WTC11 (cell line): ENCODE results near the gene ZNF423. TPM values are rescaled to one million over a fixed set of nuclear protein-coding genes. Genes with fewer than 3 reads are reported as not detected.

Experiments used
- ATAC-seq: fragments of 200-7000 bp; cut with Tn5 transposase; 2 replicates; pipeline ENCODE4 v1.10.0; 2021; ENCODE audit warnings: mild to moderate bottlenecking, moderate library complexity
- CTCF ChIA-PET: fragments of 300-600 bp; sonication (Branson Sonifier 250); formaldehyde crosslinking; loops from one replicate; lab custom pipeline; 2021; ENCODE audit warnings: antibody characterized with exemption; lab: Charles Lee
- POLR2A ChIA-PET: fragments of 350-600 bp; sonication (Branson Sonifier 250); formaldehyde crosslinking; loops from one replicate; lab custom pipeline; 2021; ENCODE audit warnings: antibody characterized with exemption; lab: Charles Lee
- DNase-seq: peaks from one replicate; pipeline ENCODE4 v3.0.0; 2021; ENCODE audit warnings: low spot score
- H3K27ac Mint-ChIP-seq: 2 replicates; pipeline ENCODE4 v1.8.0; 2021; ENCODE audit warnings: mixed read lengths
- H3K27me3 Mint-ChIP-seq: 2 replicates; pipeline ENCODE4 v1.8.0; 2021; ENCODE audit warnings: low read depth, mild to moderate bottlenecking, moderate library complexity, mixed read lengths
- H3K36me3 Mint-ChIP-seq: 2 replicates; pipeline ENCODE4 v1.8.0; 2021; ENCODE audit warnings: mixed read lengths
- H3K4me1 Mint-ChIP-seq: 2 replicates; pipeline ENCODE4 v1.8.0; 2022; ENCODE audit warnings: mixed read lengths
- H3K4me3 Mint-ChIP-seq: 2 replicates; pipeline ENCODE4 v1.8.0; 2021; ENCODE audit warnings: mild to moderate bottlenecking, moderate library complexity, mixed read lengths
- H3K9me3 Mint-ChIP-seq: 2 replicates; pipeline ENCODE4 v1.8.0; 2021; ENCODE audit warnings: mixed read lengths
- ATF1 ChIP-seq: sonication (generic); formaldehyde crosslinking; IDR thresholded peaks from 2 replicates; pipeline ENCODE4 v1.8.1; 2023; ENCODE audit warnings: mild to moderate bottlenecking, moderate library complexity, missing genetic modification reagents
- CBFB ChIP-seq: sonication (generic); formaldehyde crosslinking; IDR thresholded peaks from 2 replicates; pipeline ENCODE4 v1.8.1; 2022; ENCODE audit warnings: mild to moderate bottlenecking, low read depth, missing genetic modification reagents
- ELF4 ChIP-seq: sonication (generic); formaldehyde crosslinking; IDR thresholded peaks from 2 replicates; pipeline ENCODE4 v1.8.1; 2022; ENCODE audit warnings: low read depth, mild to moderate bottlenecking, moderate library complexity, missing genetic modification reagents
- EMX1 ChIP-seq: fragments of 250-450 bp; sonication (Bioruptor Pico); IDR thresholded peaks from 2 replicates; pipeline ENCODE4 v1.8.0; 2021; ENCODE audit warnings: mild to moderate bottlenecking
- ERG ChIP-seq: fragments of 250-450 bp; sonication (Bioruptor Pico); IDR thresholded peaks from 2 replicates; pipeline ENCODE4 v1.8.0; 2021; ENCODE audit warnings: mild to moderate bottlenecking
- FOXP1 ChIP-seq: sonication (generic); formaldehyde crosslinking; IDR thresholded peaks from 2 replicates; pipeline ENCODE4 v1.8.0; 2022; ENCODE audit warnings: missing genetic modification reagents, mild to moderate bottlenecking, moderate library complexity, borderline replicate concordance
- HMGA2 ChIP-seq: fragments of 250-450 bp; sonication (Bioruptor Pico); IDR thresholded peaks from 2 replicates; pipeline ENCODE4 v1.4.0; 2021; ENCODE audit warnings: mild to moderate bottlenecking, moderate library complexity
- HMGXB4 ChIP-seq: sonication (generic); formaldehyde crosslinking; IDR thresholded peaks from 2 replicates; pipeline ENCODE4 v1.8.1; 2023; ENCODE audit warnings: mild to moderate bottlenecking, moderate library complexity, missing genetic modification reagents
- IRF2 ChIP-seq: sonication (generic); formaldehyde crosslinking; IDR thresholded peaks from 2 replicates; pipeline ENCODE4 v1.8.0; 2022; ENCODE audit warnings: low read depth, missing genetic modification reagents, borderline replicate concordance
- JUN ChIP-seq: sonication (generic); formaldehyde crosslinking; IDR thresholded peaks from 2 replicates; pipeline ENCODE4 v1.8.0; 2023; ENCODE audit warnings: mild to moderate bottlenecking, missing genetic modification reagents
- KAT7 ChIP-seq: sonication (generic); formaldehyde crosslinking; IDR thresholded peaks from 2 replicates; pipeline ENCODE4 v1.8.1; 2023; ENCODE audit warnings: missing genetic modification reagents, mild to moderate bottlenecking, borderline replicate concordance
- NFATC4 ChIP-seq: fragments of 250-450 bp; sonication (Bioruptor Pico); IDR thresholded peaks from 2 replicates; pipeline ENCODE4 v1.9.0; 2021; ENCODE audit warnings: mild to moderate bottlenecking
- NFE2L1 ChIP-seq: sonication (generic); formaldehyde crosslinking; IDR thresholded peaks from 2 replicates; pipeline ENCODE4 v1.8.1; 2023; ENCODE audit warnings: missing genetic modification reagents
- SMAD4 ChIP-seq: sonication (generic); formaldehyde crosslinking; IDR thresholded peaks from 2 replicates; pipeline ENCODE4 v1.8.0; 2022; ENCODE audit warnings: mild to moderate bottlenecking, missing genetic modification reagents
- ZNF219 ChIP-seq: sonication (generic); formaldehyde crosslinking; IDR thresholded peaks from 2 replicates; pipeline ENCODE4 v1.8.0; 2023; ENCODE audit warnings: missing genetic modification reagents, mild to moderate bottlenecking, borderline replicate concordance
- ZNF232 ChIP-seq: sonication (generic); formaldehyde crosslinking; IDR thresholded peaks from 2 replicates; pipeline ENCODE4 v1.8.0; 2022; ENCODE audit warnings: mild to moderate bottlenecking, missing genetic modification reagents
- total RNA-seq: library from RNA; stranded (reverse); gene quantifications from 3 replicates; pipeline ENCODE4 v1.2.3, GENCODE V29; 2021
- TF ChIP-seq, protein P1 (sequence below): sonication (generic); formaldehyde crosslinking; IDR thresholded peaks from 2 replicates; pipeline ENCODE4 v1.8.1; 2023; ENCODE audit warnings: mild to moderate bottlenecking, missing genetic modification reagents
- TF ChIP-seq, protein P2 (sequence below): sonication (generic); formaldehyde crosslinking; IDR thresholded peaks from 2 replicates; pipeline ENCODE4 v1.8.1; 2023; ENCODE audit warnings: mild to moderate bottlenecking, missing genetic modification reagents, moderate library complexity
- TF ChIP-seq, protein P3 (sequence below): sonication (generic); formaldehyde crosslinking; conservative IDR thresholded peaks from 2 replicates; pipeline ENCODE4 v1.8.1; 2023; ENCODE audit warnings: mild to moderate bottlenecking, low read depth, missing genetic modification reagents, moderate library complexity
- TF ChIP-seq, protein P4 (sequence below): sonication (generic); formaldehyde crosslinking; IDR thresholded peaks from 2 replicates; pipeline ENCODE4 v1.8.1; 2022; ENCODE audit warnings: low read depth, missing genetic modification reagents, borderline replicate concordance
- TF ChIP-seq, protein P5 (sequence below): sonication (generic); formaldehyde crosslinking; IDR thresholded peaks from 2 replicates; pipeline ENCODE4 v1.8.0; 2022; ENCODE audit warnings: mild to moderate bottlenecking, missing genetic modification reagents
- TF ChIP-seq, protein P6 (sequence below): fragments of 250-450 bp; sonication (Bioruptor Pico); IDR thresholded peaks from 2 replicates; pipeline ENCODE4 v1.9.0; 2021; ENCODE audit warnings: mild to moderate bottlenecking

The ZNF423 gene
- total RNA-seq, 1 experiment from 2014 or later: 38.8 TPM

DNA sequence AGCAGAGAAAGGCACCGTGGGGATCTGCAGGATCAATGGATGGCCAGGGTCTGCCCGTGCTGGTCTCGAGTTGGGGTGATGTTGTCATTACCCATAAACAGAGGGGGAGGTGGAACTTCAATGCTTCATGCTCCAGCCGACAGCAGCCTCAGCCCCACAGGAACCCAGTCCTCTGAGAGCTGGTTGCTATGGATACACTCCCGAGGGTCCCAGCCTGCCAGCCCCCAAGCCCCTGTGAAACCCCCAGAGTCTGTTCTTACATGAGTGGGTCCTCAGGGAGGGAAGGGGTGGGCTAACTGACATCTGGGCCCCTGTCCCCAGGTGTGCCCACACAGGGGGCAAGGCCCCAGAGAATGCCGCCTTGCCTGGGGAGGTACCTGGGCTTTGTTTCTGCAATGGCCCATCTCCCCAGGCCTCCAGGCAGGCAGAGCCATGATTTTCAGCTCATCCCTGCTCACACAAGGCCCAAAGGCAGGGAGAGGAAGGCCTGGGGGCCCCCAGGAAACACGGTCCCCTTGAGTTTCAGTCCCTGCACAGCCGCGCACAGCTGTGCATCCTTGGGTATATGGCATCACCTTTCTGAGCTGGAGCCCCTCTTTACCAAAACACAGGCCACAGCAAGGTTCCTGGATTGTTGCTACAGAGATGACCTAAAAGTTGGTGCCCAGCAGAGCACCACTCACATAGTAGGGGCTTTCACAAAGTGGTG is 223.7 kb downstream of the ZNF423 start:
- CTCF ChIA-PET: no interaction called here

GRCh38 chr16:49631187-49632041 is 224.5 kb downstream of the ZNF423 start:
- Mint-ChIP-seq H3K27me3 (no peaks in the 10 kb centered on the region), H3K27ac (0 out of 2 replicates have a peak overlapping the region, but pooled peaks have one; percentile 12), H3K9me3 (no peaks in the 10 kb centered on the region), H3K36me3 (peaks cover 6% of the 10 kb centered on the region), H3K4me1 (peaks cover 6% of the 10 kb centered on the region), H3K4me3 (no peak overlapping the region)
- no peak for DNase-seq
- ChIA-PET POLR2A (no interaction called here), CTCF (no interaction called here)
- no peak for ATAC-seq
- TF ChIP-seq, protein P1, sequence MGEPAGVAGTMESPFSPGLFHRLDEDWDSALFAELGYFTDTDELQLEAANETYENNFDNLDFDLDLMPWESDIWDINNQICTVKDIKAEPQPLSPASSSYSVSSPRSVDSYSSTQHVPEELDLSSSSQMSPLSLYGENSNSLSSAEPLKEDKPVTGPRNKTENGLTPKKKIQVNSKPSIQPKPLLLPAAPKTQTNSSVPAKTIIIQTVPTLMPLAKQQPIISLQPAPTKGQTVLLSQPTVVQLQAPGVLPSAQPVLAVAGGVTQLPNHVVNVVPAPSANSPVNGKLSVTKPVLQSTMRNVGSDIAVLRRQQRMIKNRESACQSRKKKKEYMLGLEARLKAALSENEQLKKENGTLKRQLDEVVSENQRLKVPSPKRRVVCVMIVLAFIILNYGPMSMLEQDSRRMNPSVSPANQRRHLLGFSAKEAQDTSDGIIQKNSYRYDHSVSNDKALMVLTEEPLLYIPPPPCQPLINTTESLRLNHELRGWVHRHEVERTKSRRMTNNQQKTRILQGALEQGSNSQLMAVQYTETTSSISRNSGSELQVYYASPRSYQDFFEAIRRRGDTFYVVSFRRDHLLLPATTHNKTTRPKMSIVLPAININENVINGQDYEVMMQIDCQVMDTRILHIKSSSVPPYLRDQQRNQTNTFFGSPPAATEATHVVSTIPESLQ (CRISPR knock-in tag): no peak
- TF ChIP-seq, protein P2, sequence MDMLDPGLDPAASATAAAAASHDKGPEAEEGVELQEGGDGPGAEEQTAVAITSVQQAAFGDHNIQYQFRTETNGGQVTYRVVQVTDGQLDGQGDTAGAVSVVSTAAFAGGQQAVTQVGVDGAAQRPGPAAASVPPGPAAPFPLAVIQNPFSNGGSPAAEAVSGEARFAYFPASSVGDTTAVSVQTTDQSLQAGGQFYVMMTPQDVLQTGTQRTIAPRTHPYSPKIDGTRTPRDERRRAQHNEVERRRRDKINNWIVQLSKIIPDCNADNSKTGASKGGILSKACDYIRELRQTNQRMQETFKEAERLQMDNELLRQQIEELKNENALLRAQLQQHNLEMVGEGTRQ (CRISPR knock-in tag): no peak
- no peak for TF ChIP-seq HMGA2 (CRISPR knock-in tag)
- TF ChIP-seq JUN (CRISPR knock-in tag): no peak
- TF ChIP-seq NFATC4 (CRISPR knock-in tag): no peak
- TF ChIP-seq, protein P3, sequence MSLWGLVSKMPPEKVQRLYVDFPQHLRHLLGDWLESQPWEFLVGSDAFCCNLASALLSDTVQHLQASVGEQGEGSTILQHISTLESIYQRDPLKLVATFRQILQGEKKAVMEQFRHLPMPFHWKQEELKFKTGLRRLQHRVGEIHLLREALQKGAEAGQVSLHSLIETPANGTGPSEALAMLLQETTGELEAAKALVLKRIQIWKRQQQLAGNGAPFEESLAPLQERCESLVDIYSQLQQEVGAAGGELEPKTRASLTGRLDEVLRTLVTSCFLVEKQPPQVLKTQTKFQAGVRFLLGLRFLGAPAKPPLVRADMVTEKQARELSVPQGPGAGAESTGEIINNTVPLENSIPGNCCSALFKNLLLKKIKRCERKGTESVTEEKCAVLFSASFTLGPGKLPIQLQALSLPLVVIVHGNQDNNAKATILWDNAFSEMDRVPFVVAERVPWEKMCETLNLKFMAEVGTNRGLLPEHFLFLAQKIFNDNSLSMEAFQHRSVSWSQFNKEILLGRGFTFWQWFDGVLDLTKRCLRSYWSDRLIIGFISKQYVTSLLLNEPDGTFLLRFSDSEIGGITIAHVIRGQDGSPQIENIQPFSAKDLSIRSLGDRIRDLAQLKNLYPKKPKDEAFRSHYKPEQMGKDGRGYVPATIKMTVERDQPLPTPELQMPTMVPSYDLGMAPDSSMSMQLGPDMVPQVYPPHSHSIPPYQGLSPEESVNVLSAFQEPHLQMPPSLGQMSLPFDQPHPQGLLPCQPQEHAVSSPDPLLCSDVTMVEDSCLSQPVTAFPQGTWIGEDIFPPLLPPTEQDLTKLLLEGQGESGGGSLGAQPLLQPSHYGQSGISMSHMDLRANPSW (CRISPR knock-in tag): no peak
- TF ChIP-seq, protein P4, sequence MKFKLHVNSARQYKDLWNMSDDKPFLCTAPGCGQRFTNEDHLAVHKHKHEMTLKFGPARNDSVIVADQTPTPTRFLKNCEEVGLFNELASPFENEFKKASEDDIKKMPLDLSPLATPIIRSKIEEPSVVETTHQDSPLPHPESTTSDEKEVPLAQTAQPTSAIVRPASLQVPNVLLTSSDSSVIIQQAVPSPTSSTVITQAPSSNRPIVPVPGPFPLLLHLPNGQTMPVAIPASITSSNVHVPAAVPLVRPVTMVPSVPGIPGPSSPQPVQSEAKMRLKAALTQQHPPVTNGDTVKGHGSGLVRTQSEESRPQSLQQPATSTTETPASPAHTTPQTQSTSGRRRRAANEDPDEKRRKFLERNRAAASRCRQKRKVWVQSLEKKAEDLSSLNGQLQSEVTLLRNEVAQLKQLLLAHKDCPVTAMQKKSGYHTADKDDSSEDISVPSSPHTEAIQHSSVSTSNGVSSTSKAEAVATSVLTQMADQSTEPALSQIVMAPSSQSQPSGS: no peak
- TF ChIP-seq NFE2L1 (CRISPR knock-in tag): no peak
- TF ChIP-seq KAT7 (CRISPR knock-in tag): no peak
- TF ChIP-seq SMAD4 (CRISPR knock-in tag): no peak
- TF ChIP-seq HMGXB4 (CRISPR knock-in tag): no peak

More for the DNA sequence above, 223.7 kb downstream of the ZNF423 start:
- peaks cover 15% of the 10 kb centered on the region for H3K36me3 Mint-ChIP-seq
- TF ChIP-seq EMX1 (CRISPR knock-in tag) (no peak), ZNF219 (no peak), IRF2 (no peak), FOXP1 (CRISPR knock-in tag) (no peak), ATF1 (CRISPR knock-in tag) (no peak), ZNF232 (CRISPR knock-in tag) (no peak), ELF4 (no peak), ERG (no peak), HMGA2 (CRISPR knock-in tag) (no peak), CBFB (CRISPR knock-in tag) (no peak)
- TF ChIP-seq, protein P5, sequence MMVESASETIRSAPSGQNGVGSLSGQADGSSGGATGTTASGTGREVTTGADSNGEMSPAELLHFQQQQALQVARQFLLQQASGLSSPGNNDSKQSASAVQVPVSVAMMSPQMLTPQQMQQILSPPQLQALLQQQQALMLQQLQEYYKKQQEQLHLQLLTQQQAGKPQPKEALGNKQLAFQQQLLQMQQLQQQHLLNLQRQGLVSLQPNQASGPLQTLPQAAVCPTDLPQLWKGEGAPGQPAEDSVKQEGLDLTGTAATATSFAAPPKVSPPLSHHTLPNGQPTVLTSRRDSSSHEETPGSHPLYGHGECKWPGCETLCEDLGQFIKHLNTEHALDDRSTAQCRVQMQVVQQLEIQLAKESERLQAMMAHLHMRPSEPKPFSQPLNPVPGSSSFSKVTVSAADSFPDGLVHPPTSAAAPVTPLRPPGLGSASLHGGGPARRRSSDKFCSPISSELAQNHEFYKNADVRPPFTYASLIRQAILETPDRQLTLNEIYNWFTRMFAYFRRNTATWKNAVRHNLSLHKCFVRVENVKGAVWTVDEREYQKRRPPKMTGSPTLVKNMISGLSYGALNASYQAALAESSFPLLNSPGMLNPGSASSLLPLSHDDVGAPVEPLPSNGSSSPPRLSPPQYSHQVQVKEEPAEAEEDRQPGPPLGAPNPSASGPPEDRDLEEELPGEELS (CRISPR knock-in tag): no peak
- TF ChIP-seq, protein P6, sequence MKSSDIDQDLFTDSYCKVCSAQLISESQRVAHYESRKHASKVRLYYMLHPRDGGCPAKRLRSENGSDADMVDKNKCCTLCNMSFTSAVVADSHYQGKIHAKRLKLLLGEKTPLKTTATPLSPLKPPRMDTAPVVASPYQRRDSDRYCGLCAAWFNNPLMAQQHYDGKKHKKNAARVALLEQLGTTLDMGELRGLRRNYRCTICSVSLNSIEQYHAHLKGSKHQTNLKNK: no peak
- no peak overlapping the region for H3K4me3 Mint-ChIP-seq
- H3K9me3 Mint-ChIP-seq: no peaks in the 10 kb centered on the region
- no peak overlapping the region for H3K27ac Mint-ChIP-seq
- DNase-seq (no peak), ATAC-seq (no peak)
- POLR2A ChIA-PET: no interaction called here
- no peaks in the 10 kb centered on the region for H3K27me3 Mint-ChIP-seq
- peaks cover 6% of the 10 kb centered on the region for H3K4me1 Mint-ChIP-seq
